Measurements from ENCODE around the gene CDC34.

The CDC34 gene

DNA sequence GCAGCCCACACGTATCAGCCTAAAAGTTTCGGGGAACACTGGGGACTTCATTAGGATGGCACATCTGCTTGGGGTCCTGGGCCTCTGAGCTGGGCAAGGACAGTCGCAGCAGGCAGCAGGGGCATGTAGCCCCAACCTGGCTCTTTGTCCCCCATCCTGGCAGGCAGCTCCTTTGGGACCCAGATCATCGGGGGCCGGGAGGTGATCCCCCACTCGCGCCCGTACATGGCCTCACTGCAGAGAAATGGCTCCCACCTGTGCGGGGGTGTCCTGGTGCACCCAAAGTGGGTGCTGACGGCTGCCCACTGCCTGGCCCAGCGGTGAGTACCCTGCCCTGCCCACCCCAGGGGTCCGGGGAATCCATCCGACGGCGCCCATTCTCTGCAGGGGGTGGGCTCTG is 15.6 kb downstream of the CDC34 start:
- TF ChIP-seq EZH2phosphoT487 (conservative IDR thresholded peaks at IDR 0.05; ENCODE audit: low read length): no peak
- TF ChIP-seq, protein P1, sequence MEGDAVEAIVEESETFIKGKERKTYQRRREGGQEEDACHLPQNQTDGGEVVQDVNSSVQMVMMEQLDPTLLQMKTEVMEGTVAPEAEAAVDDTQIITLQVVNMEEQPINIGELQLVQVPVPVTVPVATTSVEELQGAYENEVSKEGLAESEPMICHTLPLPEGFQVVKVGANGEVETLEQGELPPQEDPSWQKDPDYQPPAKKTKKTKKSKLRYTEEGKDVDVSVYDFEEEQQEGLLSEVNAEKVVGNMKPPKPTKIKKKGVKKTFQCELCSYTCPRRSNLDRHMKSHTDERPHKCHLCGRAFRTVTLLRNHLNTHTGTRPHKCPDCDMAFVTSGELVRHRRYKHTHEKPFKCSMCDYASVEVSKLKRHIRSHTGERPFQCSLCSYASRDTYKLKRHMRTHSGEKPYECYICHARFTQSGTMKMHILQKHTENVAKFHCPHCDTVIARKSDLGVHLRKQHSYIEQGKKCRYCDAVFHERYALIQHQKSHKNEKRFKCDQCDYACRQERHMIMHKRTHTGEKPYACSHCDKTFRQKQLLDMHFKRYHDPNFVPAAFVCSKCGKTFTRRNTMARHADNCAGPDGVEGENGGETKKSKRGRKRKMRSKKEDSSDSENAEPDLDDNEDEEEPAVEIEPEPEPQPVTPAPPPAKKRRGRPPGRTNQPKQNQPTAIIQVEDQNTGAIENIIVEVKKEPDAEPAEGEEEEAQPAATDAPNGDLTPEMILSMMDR (IDR thresholded peaks at IDR 0.05; ENCODE audit: insufficient read depth, low read length, poor library complexity, severe bottlenecking): no peak
- H3K79me2 ChIP-seq (ENCODE audit: insufficient read depth, low read length): no peaks in the 10 kb centered on the region
- no peaks in the 10 kb centered on the region for H3K27me3 ChIP-seq (ENCODE audit: low read length)
- no peaks in the 10 kb centered on the region for H3K9me3 ChIP-seq (ENCODE audit: insufficient read depth, low read length)
- no peak overlapping the region for H3K4me3 ChIP-seq (ENCODE audit: insufficient read depth, low read length, poor library complexity, severe bottlenecking)
- no peak overlapping the region for H2AFZ ChIP-seq (ENCODE audit: low read depth, low read length, severe bottlenecking)
- no peak overlapping the region for H3K4me2 ChIP-seq (ENCODE audit: low read depth, low read length, poor library complexity, severe bottlenecking)
- H3F3A ChIP-seq (ENCODE audit: insufficient read depth): no peaks in the 10 kb centered on the region
- no peaks in the 10 kb centered on the region for H3K36me3 ChIP-seq (ENCODE audit: low read length)
- no peaks in the 10 kb centered on the region for H3K9me2 ChIP-seq (replicated peaks; ENCODE audit: insufficient read depth, low read length)
- no peak overlapping the region for H3K9ac ChIP-seq (ENCODE audit: low read length)
- H3K27ac ChIP-seq (ENCODE audit: low read depth, low read length): no peak overlapping the region
- no peaks in the 10 kb centered on the region for H4K20me1 ChIP-seq (ENCODE audit: low read depth, low read length)

DNA sequence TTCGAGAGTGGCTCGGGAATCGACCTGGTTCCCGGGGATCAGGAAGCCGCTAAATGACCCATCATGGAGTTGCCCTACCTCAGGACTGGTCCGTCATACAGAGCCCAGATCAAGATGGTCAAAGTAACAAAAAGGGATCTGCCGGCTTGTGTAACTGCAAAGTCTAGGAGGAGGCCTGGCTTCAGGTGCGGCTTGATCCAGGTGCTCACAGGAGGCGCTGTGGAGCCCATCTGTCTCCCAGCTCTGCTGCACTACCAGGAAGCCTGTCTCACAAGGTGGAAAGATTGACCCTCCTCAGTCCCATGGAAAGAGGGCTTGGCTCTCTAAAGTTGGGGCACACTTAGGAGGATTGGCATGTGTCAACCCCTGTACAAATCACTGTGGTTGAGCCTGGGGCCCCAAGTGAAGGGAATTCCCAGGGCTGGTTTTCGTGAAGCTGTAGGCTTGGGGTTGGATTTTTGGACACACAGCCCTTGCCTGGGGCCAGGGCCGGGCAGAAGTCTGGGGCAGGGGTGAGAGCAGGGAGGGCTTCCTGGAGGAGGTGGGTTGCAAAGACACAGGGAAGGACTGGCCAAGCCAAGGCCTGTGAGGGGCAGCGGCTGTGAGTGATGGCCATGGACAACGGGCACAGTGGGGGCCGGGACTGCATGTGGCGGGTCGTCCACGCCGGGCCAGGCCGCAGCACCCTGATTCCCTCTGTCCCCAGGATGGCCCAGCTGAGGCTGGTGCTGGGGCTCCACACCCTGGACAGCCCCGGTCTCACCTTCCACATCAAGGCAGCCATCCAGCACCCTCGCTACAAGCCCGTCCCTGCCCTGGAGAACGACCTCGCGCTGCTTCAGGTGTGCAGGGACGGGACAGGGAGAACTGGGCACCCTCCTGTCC is 16.5 kb downstream of the CDC34 start:
- no peaks in the 10 kb centered on the region for H3K79me2 ChIP-seq (ENCODE audit: insufficient read depth, low read length)
- H3K4me3 ChIP-seq (ENCODE audit: insufficient read depth, low read length, poor library complexity, severe bottlenecking): no peak overlapping the region
- no peaks in the 10 kb centered on the region for H3K36me3 ChIP-seq (ENCODE audit: low read length)
- H3K9ac ChIP-seq (ENCODE audit: low read length): no peak overlapping the region
- H3F3A ChIP-seq (ENCODE audit: insufficient read depth): no peaks in the 10 kb centered on the region
- TF ChIP-seq, protein P1 (IDR thresholded peaks at IDR 0.05; ENCODE audit: insufficient read depth, low read length, poor library complexity, severe bottlenecking): no peak
- no peak for TF ChIP-seq EZH2phosphoT487 (conservative IDR thresholded peaks at IDR 0.05; ENCODE audit: low read length)
- H2AFZ ChIP-seq (ENCODE audit: low read depth, low read length, severe bottlenecking): no peak overlapping the region
- no peaks in the 10 kb centered on the region for H3K27me3 ChIP-seq (ENCODE audit: low read length)
- no peaks in the 10 kb centered on the region for H3K9me2 ChIP-seq (replicated peaks; ENCODE audit: insufficient read depth, low read length)
- no peak overlapping the region for H3K4me2 ChIP-seq (ENCODE audit: low read depth, low read length, poor library complexity, severe bottlenecking)
- no peaks in the 10 kb centered on the region for H4K20me1 ChIP-seq (ENCODE audit: low read depth, low read length)
- no peaks in the 10 kb centered on the region for H3K9me3 ChIP-seq (ENCODE audit: insufficient read depth, low read length)
- no peak overlapping the region for H3K27ac ChIP-seq (ENCODE audit: low read depth, low read length)

DNA sequence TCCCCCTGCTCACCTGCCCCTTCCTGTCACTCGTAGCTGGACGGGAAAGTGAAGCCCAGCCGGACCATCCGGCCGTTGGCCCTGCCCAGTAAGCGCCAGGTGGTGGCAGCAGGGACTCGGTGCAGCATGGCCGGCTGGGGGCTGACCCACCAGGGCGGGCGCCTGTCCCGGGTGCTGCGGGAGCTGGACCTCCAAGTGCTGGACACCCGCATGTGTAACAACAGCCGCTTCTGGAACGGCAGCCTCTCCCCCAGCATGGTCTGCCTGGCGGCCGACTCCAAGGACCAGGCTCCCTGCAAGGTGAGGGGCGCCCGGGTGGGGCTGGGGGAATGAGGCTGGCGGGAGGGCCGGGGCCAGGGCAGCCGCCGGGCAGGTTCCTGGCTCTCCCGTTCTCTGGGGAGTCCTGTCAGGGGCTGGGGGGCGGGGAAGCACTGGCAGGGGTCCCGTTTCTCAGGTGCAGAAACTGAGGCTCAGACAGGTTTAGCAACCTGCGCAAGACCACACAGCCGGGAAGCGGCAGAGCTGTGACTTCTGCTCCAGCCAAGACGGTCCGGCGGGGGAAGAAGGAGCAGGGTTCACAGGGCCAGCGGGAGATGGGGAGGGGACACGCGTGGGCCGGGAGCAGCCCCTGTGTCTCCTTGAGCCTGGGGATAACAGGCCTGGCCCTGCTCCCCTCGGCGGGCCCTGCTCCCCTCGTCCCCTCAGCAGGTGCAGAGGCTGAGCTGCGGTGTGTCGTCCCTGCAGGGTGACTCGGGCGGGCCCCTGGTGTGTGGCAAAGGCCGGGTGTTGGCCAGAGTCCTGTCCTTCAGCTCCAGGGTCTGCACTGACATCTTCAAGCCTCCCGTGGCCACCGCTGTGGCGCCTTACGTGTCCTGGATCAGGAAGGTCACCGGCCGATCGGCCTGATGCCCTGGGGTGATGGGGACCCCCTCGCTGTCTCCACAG is 17.6 kb downstream of the CDC34 start:
- Histone ChIP-seq H3K4me2 (ENCODE audit: low read depth, low read length, poor library complexity, severe bottlenecking) (no peak overlapping the region), H3K36me3 (ENCODE audit: low read length) (no peaks in the 10 kb centered on the region), H3K9ac (ENCODE audit: low read length) (no peak overlapping the region), H3K79me2 (ENCODE audit: insufficient read depth, low read length) (no peaks in the 10 kb centered on the region), H3K9me2 (replicated peaks; ENCODE audit: insufficient read depth, low read length) (no peaks in the 10 kb centered on the region), H4K20me1 (ENCODE audit: low read depth, low read length) (no peaks in the 10 kb centered on the region), H3K4me3 (ENCODE audit: insufficient read depth, low read length, poor library complexity, severe bottlenecking) (no peak overlapping the region), H3F3A (ENCODE audit: insufficient read depth) (no peaks in the 10 kb centered on the region), H2AFZ (ENCODE audit: low read depth, low read length, severe bottlenecking) (no peak overlapping the region), H3K27me3 (ENCODE audit: low read length) (no peaks in the 10 kb centered on the region), H3K9me3 (ENCODE audit: insufficient read depth, low read length) (no peaks in the 10 kb centered on the region), H3K27ac (ENCODE audit: low read depth, low read length) (no peak overlapping the region)
- TF ChIP-seq, protein P1 (IDR thresholded peaks at IDR 0.05; ENCODE audit: insufficient read depth, low read length, poor library complexity, severe bottlenecking): no peak
- TF ChIP-seq EZH2phosphoT487 (conservative IDR thresholded peaks at IDR 0.05; ENCODE audit: low read length): no peak
